GM21360 (cell line): Measurements from ENCODE around the gene NFAM1.

Experiments used
- ATAC-seq: cut with Tn5 transposase; IDR thresholded peaks from one replicate; pipeline ENCODE4 v1.9.1; 2021; ENCODE audit warnings: mild to moderate bottlenecking, moderate library complexity; ENCODE audit not compliant: unreplicated experiment

NFAM1 gene

DNA sequence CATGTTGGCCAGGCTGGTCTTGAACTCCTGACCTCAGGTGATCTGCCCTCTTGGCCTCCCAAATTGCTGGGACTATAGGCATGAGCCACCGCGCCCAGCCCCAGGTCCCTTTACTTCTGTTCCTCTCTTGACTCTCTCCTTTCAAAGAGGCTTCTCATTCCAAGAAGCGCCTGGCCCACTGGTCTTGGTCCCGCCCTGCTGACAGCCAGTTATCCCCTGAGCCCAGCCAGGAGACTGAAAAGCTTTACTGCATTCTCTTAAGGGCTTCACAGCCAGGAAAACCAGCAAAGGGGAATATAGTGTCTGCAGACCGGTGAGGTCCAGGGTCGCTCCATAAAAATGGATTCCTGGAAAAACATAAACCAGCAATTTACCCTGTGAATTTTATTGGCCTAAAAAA, 68.3 kb downstream of the NFAM1 start:
- ATAC-seq, result no peak

DNA sequence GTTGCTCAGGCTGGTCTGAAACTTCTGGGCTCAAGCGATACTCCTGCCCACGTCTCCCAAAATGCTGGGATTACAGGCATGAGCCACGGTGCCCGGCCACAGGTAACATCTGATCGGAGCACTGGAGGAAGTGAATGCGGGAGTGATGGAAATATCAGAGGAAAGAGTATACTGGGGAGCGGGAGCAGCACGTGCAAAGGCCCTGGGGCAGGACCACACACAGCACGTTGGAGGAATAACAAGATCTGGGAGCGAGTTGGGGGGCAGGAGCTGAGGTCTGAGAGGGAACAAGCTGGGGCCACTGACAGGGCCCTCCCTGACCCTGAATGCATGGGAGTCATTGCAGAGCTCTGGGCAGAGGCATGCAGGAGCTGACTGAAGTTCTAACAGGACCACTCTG, 70.7 kb downstream of the NFAM1 start:
- no peak for ATAC-seq

GRCh38 chr22:42360348-42360747, 71.9 kb downstream of the NFAM1 start:
- no peak for ATAC-seq

- no peak for ATAC-seq
These were observed 73.3 kb downstream of the NFAM1 start for GRCh38 chr22:42358643-42359558.

GRCh38 chr22:42357634-42358296, 74.4 kb downstream of the NFAM1 start:
- ATAC-seq, result no peak

GRCh38 chr22:42357221-42357620, 75.0 kb downstream of the NFAM1 start:
- ATAC-seq, result no peak

DNA sequence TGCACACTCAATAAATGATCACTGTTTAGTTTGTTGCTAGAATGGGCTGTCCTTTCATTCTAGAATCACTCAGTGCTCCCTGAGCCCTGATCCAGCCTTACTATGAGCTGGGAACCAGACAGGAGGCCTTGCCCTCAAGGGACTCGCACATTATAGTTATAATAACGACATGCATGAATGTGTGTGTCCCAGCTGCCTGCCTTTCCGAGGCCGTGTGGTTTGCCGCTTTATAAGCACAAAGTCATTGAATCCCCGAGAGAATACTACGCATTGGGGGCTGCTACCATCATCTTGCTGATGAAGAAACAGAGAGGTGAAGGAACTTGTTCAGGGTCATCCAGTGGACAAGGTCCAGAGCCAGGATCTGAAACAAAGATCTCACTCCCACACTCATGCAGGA, 75.7 kb downstream of the NFAM1 start:
- no peak for ATAC-seq

GRCh38 chr22:42353883-42354727, 78.1 kb downstream of the NFAM1 start:
- ATAC-seq, result no peak

DNA sequence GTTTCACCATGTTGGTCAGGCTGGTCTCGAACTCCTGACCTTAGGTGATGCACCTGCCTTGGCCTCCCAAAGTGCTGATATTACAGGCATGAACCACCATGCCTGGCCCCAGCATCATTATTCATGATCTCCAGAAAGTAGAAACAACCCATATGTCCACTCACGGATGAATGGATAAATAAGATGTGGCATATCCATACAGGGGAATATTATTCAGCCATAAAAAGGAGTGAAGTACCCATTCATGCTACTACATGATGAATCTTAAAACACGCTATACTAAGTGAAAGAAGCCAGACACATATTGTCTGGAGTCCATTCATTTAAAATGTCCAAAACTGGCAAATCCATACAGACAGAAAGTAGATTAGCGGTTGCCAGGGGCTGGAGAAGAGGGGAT, 81.8 kb downstream of the NFAM1 start:
- no peak for ATAC-seq

GRCh38 chr22:42347281-42347824, 84.8 kb downstream of the NFAM1 start:
- ATAC-seq, result no peak

DNA sequence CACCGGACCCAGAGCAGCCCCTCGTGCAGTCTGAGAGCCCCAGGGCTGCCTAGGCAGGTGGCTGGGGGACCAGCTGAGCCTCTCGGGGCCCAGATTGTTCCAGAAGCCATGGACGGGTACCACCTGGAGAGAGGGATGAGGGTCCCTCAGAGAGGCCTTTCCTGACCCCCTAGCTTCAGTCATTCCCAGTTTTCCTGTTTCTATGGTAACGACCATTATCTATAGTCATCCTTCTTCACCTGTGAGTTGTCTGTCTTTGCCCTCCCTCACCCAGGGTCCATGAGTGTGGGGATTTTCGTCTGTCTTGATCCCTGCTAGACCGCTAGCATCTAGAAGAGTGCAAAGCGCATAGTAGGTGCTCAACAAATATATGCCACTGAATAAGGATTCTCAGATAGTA, 85.5 kb downstream of the NFAM1 start:
- no peak for ATAC-seq

DNA sequence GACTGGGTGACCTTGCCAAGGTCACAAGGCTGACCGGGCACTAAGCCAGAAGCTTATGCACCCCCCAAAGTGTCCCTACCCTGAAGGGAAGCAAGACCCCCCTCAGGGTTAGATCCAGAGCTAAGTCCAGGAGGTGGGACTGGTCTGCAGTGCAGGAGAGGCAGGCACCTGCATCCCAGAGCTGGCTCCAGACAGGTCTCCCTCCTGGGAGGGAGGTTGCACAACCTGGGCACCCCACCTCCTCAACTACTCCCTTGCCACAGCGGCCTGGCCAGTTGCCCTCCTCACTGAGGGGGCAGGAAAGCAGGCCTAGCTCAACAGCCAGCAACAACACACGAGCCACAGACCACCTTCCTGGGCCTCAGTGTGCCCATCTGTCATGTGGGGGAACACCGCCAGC, 86.7 kb downstream of the NFAM1 start:
- ATAC-seq, result no peak

- ATAC-seq, result no peak
These were observed 87.8 kb downstream of the NFAM1 start for GRCh38 chr22:42344361-42344905.

GRCh38 chr22:42343531-42344081, 88.6 kb downstream of the NFAM1 start:
- no peak for ATAC-seq

- no peak for ATAC-seq
These were observed 89.1 kb downstream of the NFAM1 start for GRCh38 chr22:42343121-42343454.

GRCh38 chr22:42342426-42343120, 89.6 kb downstream of the NFAM1 start:
- no peak for ATAC-seq

GRCh38 chr22:42341779-42342178, 90.4 kb downstream of the NFAM1 start:
- ATAC-seq, result no peak

GRCh38 chr22:42340829-42341383, 91.3 kb downstream of the NFAM1 start:
- no peak for ATAC-seq

DNA sequence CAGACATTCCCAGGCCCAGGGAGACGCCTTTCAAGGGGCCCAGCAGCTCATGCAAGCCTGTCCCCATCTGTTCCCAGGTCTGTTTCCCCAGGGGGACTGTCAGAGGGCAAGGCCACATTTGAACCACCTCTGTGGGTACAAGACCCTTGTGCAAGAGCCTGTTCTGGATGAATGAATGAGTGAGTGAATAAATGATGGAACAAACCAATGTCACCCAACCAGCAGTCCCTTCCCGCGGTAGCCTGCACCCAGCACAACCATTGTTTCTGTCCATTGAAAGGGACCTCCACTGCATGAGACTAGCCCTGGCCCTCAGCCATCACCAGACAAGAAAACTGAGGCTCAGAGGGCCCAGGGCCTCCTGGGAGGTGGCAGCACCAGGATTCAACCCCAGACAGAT, 92.1 kb downstream of the NFAM1 start:
- no peak for ATAC-seq

GRCh38 chr22:42338479-42338878, 93.7 kb downstream of the NFAM1 start:
- ATAC-seq, result no peak
